ENCODE measurements around the gene PGM5. TPM values are rescaled to one million over a fixed set of nuclear protein-coding genes. Genes with fewer than 3 reads are reported as not detected.

The PGM5 gene
- total and polyA plus RNA-seq, 2 donors (not counting 3 experiments of a cell fraction or from before 2014, with no cell fraction given) = 0.14 to 1.9 TPM

GRCh38 chr9:68562461-68562860 lies 206.1 kb downstream of the PGM5 start:
- dilution Hi-C loops (cut with MboI; ENCODE audit: extremely low pct_ligation_motif_present, low sequenced_read_pairs) = no loop called here

DNA sequence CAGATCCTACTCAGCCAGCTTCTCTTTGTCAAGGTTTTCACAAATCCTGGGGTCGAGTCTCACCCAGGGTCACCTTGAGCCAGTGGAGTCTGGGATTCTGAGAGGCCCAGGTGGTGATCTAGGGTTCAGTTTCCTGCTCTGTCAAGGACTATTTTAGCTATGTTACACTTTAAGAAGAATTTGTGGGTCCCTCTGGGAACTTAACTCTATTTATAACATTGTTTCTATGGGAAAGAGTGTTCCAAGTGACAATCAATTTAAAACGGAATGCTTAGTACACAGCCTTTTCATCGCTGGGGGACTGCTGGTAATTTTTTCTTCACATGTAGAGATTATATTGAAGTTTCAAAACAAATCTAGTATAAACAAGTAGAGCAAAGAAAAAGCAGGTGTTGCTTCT lies 211.2 kb downstream of the PGM5 start:
- no peaks in the 10 kb centered on the region for H4K20me1 ChIP-seq (replicated peaks; ENCODE audit: control insufficient read depth, extremely low read depth, insufficient read depth, low read length)
- no peak overlapping the region for H2AFZ ChIP-seq (ENCODE audit: low read depth, low read length)
- no peak overlapping the region for H3K9ac ChIP-seq (replicated peaks; ENCODE audit: extremely low read depth, insufficient read depth, low read length)
- TF ChIP-seq GATA2 (IDR thresholded peaks at IDR 0.05; ENCODE audit: insufficient read depth, insufficient read length, low read depth, low read length) = no peak
- TF ChIP-seq POLR2A (IDR thresholded peaks at IDR 0.05; ENCODE audit: low read depth, low read length) = no peak
- dilution Hi-C loops (cut with MboI; ENCODE audit: extremely low pct_ligation_motif_present, low sequenced_read_pairs) = no loop called here
- no peak overlapping the region for H3K4me2 ChIP-seq (ENCODE audit: insufficient read depth, low read length)
- no peak for DNase-seq (ENCODE audit: low read depth, low spot score)
- no peaks in the 10 kb centered on the region for H3K36me3 ChIP-seq (ENCODE audit: control insufficient read depth in 2 of 2, extremely low read depth in 1 of 2, insufficient read depth in 2 of 2, low read length in 2 of 2)
- no peaks in the 10 kb centered on the region for H3K9me3 ChIP-seq (replicated peaks; ENCODE audit: control insufficient read depth, insufficient read depth, low read length)
- FAIRE-seq = no peak
- POLR2A ChIA-PET = no interaction called here
- no peaks in the 10 kb centered on the region for H3K9me1 ChIP-seq (replicated peaks; ENCODE audit: control insufficient read depth, extremely low read depth, insufficient read depth, low read length)
- CTCF ChIA-PET = interaction anchor here (0.9 to 2.0 kb wide), 7 partner anchors 8 to 432 kb away, joined by 3 to 8 read pairs (median 6); no protein-coding TSS in a partner anchor
- H3K4me3 ChIP-seq (replicated peaks in 1 of 3; ENCODE audit: insufficient read depth in 1 of 3, low read depth in 1 of 3, low read length in 3 of 3) = no peak overlapping the region
- no peaks in the 10 kb centered on the region for H3K4me1 ChIP-seq (ENCODE audit: control insufficient read depth, extremely low read depth, insufficient read depth, low read length)
- no peaks in the 10 kb centered on the region for H3K27me3 ChIP-seq (ENCODE audit: control insufficient read depth in 2 of 2, insufficient read depth in 2 of 2, low read length in 2 of 2)
- BruUV-seq (replicated peaks) = no TSS peak
- intact Hi-C loops (cut with micrococcal nuclease) = no loop called here
- H3K79me2 ChIP-seq (ENCODE audit: control insufficient read depth, insufficient read depth, low read length) = no peaks in the 10 kb centered on the region
- no peak overlapping the region for H3K27ac ChIP-seq (ENCODE audit: insufficient read depth, low read depth, low read length)

More at GRCh38 chr9:68562461-68562860, 206.1 kb downstream of the PGM5 start:
- Histone ChIP-seq H3K9me1 (replicated peaks; ENCODE audit: control insufficient read depth, extremely low read depth, insufficient read depth, low read length) (no peaks in the 10 kb centered on the region), H3K4me1 (ENCODE audit: control insufficient read depth, extremely low read depth, insufficient read depth, low read length) (no peaks in the 10 kb centered on the region), H3K4me3 (replicated peaks in 1 of 3; ENCODE audit: insufficient read depth in 1 of 3, low read depth in 1 of 3, low read length in 3 of 3) (no peak overlapping the region), H3K27ac (ENCODE audit: insufficient read depth, low read depth, low read length) (no peak overlapping the region), H3K36me3 (ENCODE audit: control insufficient read depth in 2 of 2, extremely low read depth in 1 of 2, insufficient read depth in 2 of 2, low read length in 2 of 2) (no peaks in the 10 kb centered on the region), H3K27me3 (ENCODE audit: control insufficient read depth in 2 of 2, insufficient read depth in 2 of 2, low read length in 2 of 2) (no peaks in the 10 kb centered on the region), H3K79me2 (ENCODE audit: control insufficient read depth, insufficient read depth, low read length) (no peaks in the 10 kb centered on the region), H3K9me3 (replicated peaks; ENCODE audit: control insufficient read depth, insufficient read depth, low read length) (no peaks in the 10 kb centered on the region), H2AFZ (ENCODE audit: low read depth, low read length) (no peak overlapping the region), H4K20me1 (replicated peaks; ENCODE audit: control insufficient read depth, extremely low read depth, insufficient read depth, low read length) (no peaks in the 10 kb centered on the region), H3K4me2 (ENCODE audit: insufficient read depth, low read length) (no peak overlapping the region), H3K9ac (replicated peaks; ENCODE audit: extremely low read depth, insufficient read depth, low read length) (no peak overlapping the region)
- TF ChIP-seq EZH2 (IDR thresholded peaks at IDR 0.05; ENCODE audit: borderline replicate concordance, low read depth, low read length, severe bottlenecking) (no peak), POLR2A (IDR thresholded peaks at IDR 0.05; ENCODE audit: low read depth, low read length) (no peak), POLR2AphosphoS5 (IDR thresholded peaks at IDR 0.05; ENCODE audit: insufficient read depth, low read depth, low read length) (no peak)
- DNase-seq (ENCODE audit: low read depth, low spot score) (no peak), FAIRE-seq (no peak)
- CTCF ChIA-PET = interaction anchor here (2.1 kb wide), 1 partner anchor 12 kb away, joined by 6 read pairs; no protein-coding TSS in a partner anchor
- POLR2A ChIA-PET = no interaction called here
- BruUV-seq (replicated peaks) = no TSS peak
- intact Hi-C loops (cut with micrococcal nuclease) = no loop called here
